Right atrium auricular region (tissue), 2 donors: ENCODE data around the gene HMCN1. TPM values are rescaled to one million over a fixed set of nuclear protein-coding genes. Genes with fewer than 3 reads are reported as not detected.

ENCODE experiments used
- DNase-seq: peaks from one replicate; pipeline ENCODE4 v3.0.0-alpha.2; 2019; ENCODE audit warnings: low spot score
- H3K27ac ChIP-seq, 2 donors: fragments of 200-600 bp; sonication (generic); 1 replicate in 1 of 2; 2 replicates in 1 of 2; pipeline ENCODE4 v1.5.1; 2016 to 2019
- H3K27me3 ChIP-seq, 2 donors: fragments of 200-600 bp; sonication (generic); one replicate each; pipeline versions ENCODE4 v1.5.1 to v1.6.0; 2017 to 2019
- H3K36me3 ChIP-seq: fragments of 200-600 bp; sonication (generic); one replicate; pipeline ENCODE4 v1.5.1; 2016
- H3K4me1 ChIP-seq, 2 donors: fragments of 200-600 bp; sonication (generic); one replicate each; pipeline versions ENCODE4 v1.5.1 to v1.6.0; 2017 to 2019
- H3K4me3 ChIP-seq, 2 donors: fragments of 200-600 bp; sonication (generic); 1 replicate in 1 of 2; 2 replicates in 1 of 2; pipeline ENCODE4 v1.5.1; 2017 to 2019; ENCODE audit warnings: mild to moderate bottlenecking in 1 of 2, moderate library complexity in 1 of 2
- H3K9me3 ChIP-seq, 2 donors: fragments of 200-600 bp; sonication (generic); one replicate each; pipeline ENCODE4 v1.5.1; 2019
- total RNA-seq, 2 donors: library from RNA; depleted of rRNA; stranded (reverse); fragments of >200 nt; gene quantifications; one replicate each; pipeline ENCODE4 v1.1.0, GENCODE V29; 2016
- TF ChIP-seq, protein P1 (sequence below), 2 donors: fragments of 200-600 bp; sonication (generic); IDR thresholded peaks; one replicate each; pipeline ENCODE4 v1.5.1; 2019; ENCODE audit warnings: antibody characterized with exemption in 2 of 2

The HMCN1 gene
- total RNA-seq, 2 donors from 2014 or later: 14.8 to 20.2 TPM

DNA sequence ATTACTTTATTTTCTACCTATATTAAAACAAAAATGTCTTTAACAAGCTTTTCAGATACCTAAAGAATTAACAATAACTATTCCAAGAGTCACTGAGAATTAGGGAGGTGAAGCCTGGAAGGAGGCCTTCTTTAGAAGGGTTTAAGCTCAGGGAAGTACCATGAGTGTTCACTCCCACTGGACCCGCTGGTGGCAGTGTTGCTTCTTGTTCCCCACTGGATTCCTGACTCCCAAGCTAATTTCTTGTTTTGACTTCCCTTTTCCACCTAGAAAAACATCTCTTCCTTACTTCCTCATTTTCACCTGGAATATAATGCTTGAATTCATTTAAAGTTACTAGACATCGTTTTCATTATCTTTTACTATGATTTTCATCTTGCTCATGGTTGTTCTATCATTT is 264.2 kb downstream of the HMCN1 start:
- Histone ChIP-seq H3K4me1 (no peaks in the 10 kb centered on the region), H3K36me3 (no peaks in the 10 kb centered on the region), H3K4me3 (no peak overlapping the region), H3K27ac (no peak overlapping the region), H3K9me3 (no peaks in the 10 kb centered on the region), H3K27me3 (no peaks in the 10 kb centered on the region)
- TF ChIP-seq, protein P1, sequence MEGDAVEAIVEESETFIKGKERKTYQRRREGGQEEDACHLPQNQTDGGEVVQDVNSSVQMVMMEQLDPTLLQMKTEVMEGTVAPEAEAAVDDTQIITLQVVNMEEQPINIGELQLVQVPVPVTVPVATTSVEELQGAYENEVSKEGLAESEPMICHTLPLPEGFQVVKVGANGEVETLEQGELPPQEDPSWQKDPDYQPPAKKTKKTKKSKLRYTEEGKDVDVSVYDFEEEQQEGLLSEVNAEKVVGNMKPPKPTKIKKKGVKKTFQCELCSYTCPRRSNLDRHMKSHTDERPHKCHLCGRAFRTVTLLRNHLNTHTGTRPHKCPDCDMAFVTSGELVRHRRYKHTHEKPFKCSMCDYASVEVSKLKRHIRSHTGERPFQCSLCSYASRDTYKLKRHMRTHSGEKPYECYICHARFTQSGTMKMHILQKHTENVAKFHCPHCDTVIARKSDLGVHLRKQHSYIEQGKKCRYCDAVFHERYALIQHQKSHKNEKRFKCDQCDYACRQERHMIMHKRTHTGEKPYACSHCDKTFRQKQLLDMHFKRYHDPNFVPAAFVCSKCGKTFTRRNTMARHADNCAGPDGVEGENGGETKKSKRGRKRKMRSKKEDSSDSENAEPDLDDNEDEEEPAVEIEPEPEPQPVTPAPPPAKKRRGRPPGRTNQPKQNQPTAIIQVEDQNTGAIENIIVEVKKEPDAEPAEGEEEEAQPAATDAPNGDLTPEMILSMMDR (IDR thresholded peaks at IDR 0.05): no peak
- DNase-seq: no peak

GRCh38 chr1:186002406-186002805 is 268.2 kb downstream of the HMCN1 start:
- H3K27me3 ChIP-seq: no peaks in the 10 kb centered on the region
- no peak overlapping the region for H3K4me3 ChIP-seq
- H3K9me3 ChIP-seq: no peaks in the 10 kb centered on the region
- TF ChIP-seq, protein P1 (IDR thresholded peaks at IDR 0.05): no peak
- no peaks in the 10 kb centered on the region for H3K36me3 ChIP-seq
- no peak for DNase-seq
- H3K27ac ChIP-seq: no peak overlapping the region
- H3K4me1 ChIP-seq: no peaks in the 10 kb centered on the region

- no peaks in the 10 kb centered on the region for H3K4me1 ChIP-seq
- H3K36me3 ChIP-seq: no peaks in the 10 kb centered on the region
- TF ChIP-seq, protein P1 (IDR thresholded peaks at IDR 0.05): no peak
- H3K27me3 ChIP-seq: no peaks in the 10 kb centered on the region
- no peak overlapping the region for H3K4me3 ChIP-seq
- no peak overlapping the region for H3K27ac ChIP-seq
- no peaks in the 10 kb centered on the region for H3K9me3 ChIP-seq
- DNase-seq: no peak
Measured at GRCh38 chr1:186009039-186009737, 275.0 kb downstream of the HMCN1 start.

GRCh38 chr1:186014370-186015037 is 280.3 kb downstream of the HMCN1 start:
- no peak overlapping the region for H3K27ac ChIP-seq
- H3K36me3 ChIP-seq: peaks cover 5% of the 10 kb centered on the region
- no peaks in the 10 kb centered on the region for H3K27me3 ChIP-seq
- no peaks in the 10 kb centered on the region for H3K4me1 ChIP-seq
- TF ChIP-seq, protein P1 (IDR thresholded peaks at IDR 0.05): no peak
- H3K9me3 ChIP-seq: no peaks in the 10 kb centered on the region
- H3K4me3 ChIP-seq: no peak overlapping the region
- DNase-seq: no peak

DNA sequence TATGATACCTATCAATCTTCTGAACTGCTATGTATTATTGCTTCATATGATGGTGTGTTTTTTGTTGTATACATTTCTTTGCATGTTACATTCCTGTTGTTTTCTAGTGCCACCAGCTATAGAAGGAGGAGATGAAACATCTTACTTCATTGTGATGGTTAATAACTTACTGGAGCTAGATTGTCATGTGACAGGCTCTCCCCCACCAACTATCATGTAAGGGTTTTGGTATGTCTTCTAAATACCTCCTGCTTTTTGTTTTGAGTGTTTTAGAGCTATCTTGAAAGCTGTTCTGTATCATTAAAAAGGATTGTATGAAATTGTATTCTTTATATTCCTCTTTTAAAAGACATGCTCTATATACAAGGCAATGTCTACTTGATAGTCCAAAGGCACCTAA is 282.7 kb downstream of the HMCN1 start:
- Histone ChIP-seq H3K27me3 (no peaks in the 10 kb centered on the region), H3K4me1 (no peaks in the 10 kb centered on the region), H3K4me3 (no peak overlapping the region), H3K27ac (no peak overlapping the region), H3K9me3 (no peaks in the 10 kb centered on the region), H3K36me3 (peaks cover 5% of the 10 kb centered on the region)
- no peak for DNase-seq
- TF ChIP-seq, protein P1 (IDR thresholded peaks at IDR 0.05): no peak
